SK-N-SH (cell line): ENCODE results near the gene TOR4A. TPM values are rescaled to one million over a fixed set of nuclear protein-coding genes. Genes with fewer than 3 reads are reported as not detected.

ENCODE experiments used
- CTCF ChIA-PET: fragments of 300-600, 350-600 bp; formaldehyde crosslinking; extraction: SDS; loops from one replicate; lab custom pipeline; 2021; lab: Yijun Ruan, JAX
- POLR2A ChIA-PET: fragments of 350-600 bp; sonication (Branson Sonifier 250); formaldehyde crosslinking; extraction: SDS; loops from one replicate; lab custom pipeline; 2020; ENCODE audit warnings: antibody characterized with exemption, inconsistent platforms; lab: Yijun Ruan, JAX
- DNase-seq: peaks from one replicate; pipeline ENCODE4 v3.0.0; 2012
- H2AFZ ChIP-seq: fragments of 200-600 bp; sonication (generic); 2 replicates; pipeline ENCODE4 v1.8.1; 2016; ENCODE audit warnings: antibody characterized with exemption, mild to moderate bottlenecking, low read depth
- H3F3A ChIP-seq: fragments of 200-600 bp; sonication (generic); replicated peaks from 2 replicates; pipeline ENCODE3; 2016; ENCODE audit warnings: antibody characterized with exemption, mild to moderate bottlenecking; ENCODE audit not compliant: insufficient read depth
- H3K27ac ChIP-seq, 2 experiments: fragments of 200-500 bp in 1 of 2; fragments of 200-600 bp in 1 of 2; sonication (Bioruptor generic) in 1 of 2; sonication (generic), shearing (Covaris generic) in 1 of 2; 2 replicates each; pipeline versions ENCODE4 v1.5.1 to v1.6.1; 2014 to 2016; ENCODE audit warnings: low read depth in 2 of 2, inconsistent platforms in 1 of 2, low read length in 1 of 2, mild to moderate bottlenecking in 1 of 2, mixed read lengths in 1 of 2
- H3K27me3 ChIP-seq: fragments of 200-600 bp; sonication (generic), shearing (Covaris generic); 2 replicates; pipeline ENCODE4 v1.6.1; 2016; ENCODE audit warnings: mixed run types; ENCODE audit not compliant: insufficient read depth
- H3K36me3 ChIP-seq, 2 experiments: fragments of 200-500 bp in 1 of 2; fragments of 200-600 bp in 1 of 2; sonication (Bioruptor generic) in 1 of 2; sonication (generic) in 1 of 2; replicated peaks in 1 of 2; 2 replicates each; pipeline versions ENCODE3 to v1.5.1; 2014 to 2016; ENCODE audit warnings: low read length in 1 of 2, mild to moderate bottlenecking in 1 of 2; ENCODE audit not compliant: insufficient read depth in 2 of 2, control insufficient read depth in 1 of 2
- H3K4me1 ChIP-seq, 2 experiments: fragments of 200-500 bp in 1 of 2; fragments of 200-600 bp in 1 of 2; sonication (Bioruptor generic) in 1 of 2; sonication (generic), shearing (Covaris generic) in 1 of 2; 2 replicates each; pipeline versions ENCODE4 v1.5.1 to v1.6.1; 2014 to 2016; ENCODE audit warnings: low read depth in 1 of 2, low read length in 1 of 2, mixed run types in 1 of 2; ENCODE audit not compliant: insufficient read depth in 2 of 2, control insufficient read depth in 1 of 2
- H3K4me2 ChIP-seq: fragments of 200-600 bp; sonication (generic), shearing (Covaris generic); 2 replicates; pipeline ENCODE4 v1.6.1; 2017; ENCODE audit warnings: mixed run types
- H3K4me3 ChIP-seq, 2 experiments: fragments of 200-500 bp in 1 of 2; fragments of 200-600 bp in 1 of 2; sonication (Bioruptor generic) in 1 of 2; sonication (generic), shearing (Covaris generic) in 1 of 2; 2 replicates each; pipeline versions ENCODE4 v1.5.1 to v1.8.1; 2014 to 2016; ENCODE audit warnings: low read depth in 2 of 2, inconsistent platforms in 1 of 2, low read length in 1 of 2, mild to moderate bottlenecking in 1 of 2, mixed read lengths in 1 of 2, moderate library complexity in 1 of 2
- H3K79me2 ChIP-seq: fragments of 200-600 bp; sonication (generic); 2 replicates; pipeline ENCODE4 v1.8.1; 2017; ENCODE audit warnings: mild to moderate bottlenecking; ENCODE audit not compliant: insufficient read depth
- H3K9ac ChIP-seq: fragments of 200-600 bp; sonication (generic); 2 replicates; pipeline ENCODE4 v1.6.1; 2017; ENCODE audit warnings: mixed run types
- H3K9me2 ChIP-seq: fragments of 200-600 bp; sonication (generic); 2 replicates; pipeline ENCODE4 v1.6.1; 2017; ENCODE audit warnings: mixed run types
- H3K9me3 ChIP-seq: fragments of 200-600 bp; sonication (generic); 2 replicates; pipeline ENCODE4 v1.6.1; 2017; ENCODE audit warnings: mixed run types, mild to moderate bottlenecking, moderate library complexity
- H4K20me1 ChIP-seq: fragments of 200-600 bp; sonication (generic); 2 replicates; pipeline ENCODE4 v1.6.1; 2017; ENCODE audit warnings: mild to moderate bottlenecking, mixed run types; ENCODE audit not compliant: insufficient read depth
- CHD2 ChIP-seq: fragments of 150-350 bp; IDR thresholded peaks from 2 replicates; pipeline ENCODE4 v1.6.1; 2018; ENCODE audit warnings: low read length; ENCODE audit not compliant: partially characterized antibody
- CTCF ChIP-seq: fragments of 200-600 bp; sonication (generic); IDR thresholded peaks from 2 replicates; pipeline ENCODE4 v1.6.1; 2017; ENCODE audit warnings: antibody characterized with exemption, mild to moderate bottlenecking, moderate library complexity
- EP300 ChIP-seq, 2 experiments: IDR thresholded peaks; 2 replicates each; pipeline versions ENCODE4 v1.4.0 to v1.6.1; 2012; ENCODE audit warnings: borderline replicate concordance in 1 of 2, low read depth in 1 of 2, low read length in 1 of 2
- EZH2phosphoT487 ChIP-seq: fragments of 200-600 bp; sonication (generic); IDR thresholded peaks from 2 replicates; pipeline ENCODE4 v1.6.1; 2017; ENCODE audit warnings: low read depth, mixed run types, mild to moderate bottlenecking, antibody characterized with exemption, moderate library complexity, borderline replicate concordance
- FOSL2 ChIP-seq: IDR thresholded peaks from 2 replicates; pipeline ENCODE4 v1.4.0; 2012; ENCODE audit warnings: low read depth, mild to moderate bottlenecking, moderate library complexity, borderline replicate concordance
- JUND ChIP-seq: IDR thresholded peaks from 2 replicates; pipeline ENCODE4 v1.4.0; 2012
- NFIC ChIP-seq: IDR thresholded peaks from 2 replicates; pipeline ENCODE4 v1.4.0; 2012; ENCODE audit warnings: borderline replicate concordance
- NRF1 ChIP-seq: IDR thresholded peaks from 2 replicates; pipeline ENCODE4 v1.6.1; 2012; ENCODE audit warnings: low read depth, mild to moderate bottlenecking, low read length
- RAD21 ChIP-seq: IDR thresholded peaks from 2 replicates; pipeline ENCODE4 v1.6.1; 2012; ENCODE audit warnings: mild to moderate bottlenecking, low read length
- REST ChIP-seq: IDR thresholded peaks from 2 replicates; pipeline ENCODE4 v1.6.1; 2012; ENCODE audit warnings: mild to moderate bottlenecking, low read depth, low read length, moderate library complexity
- SIN3A ChIP-seq: IDR thresholded peaks from 2 replicates; pipeline ENCODE4 v1.6.1; 2012; ENCODE audit warnings: low read depth, mild to moderate bottlenecking, low read length, moderate library complexity, borderline replicate concordance
- TCF12 ChIP-seq: IDR thresholded peaks from 2 replicates; pipeline ENCODE4 v1.4.0; 2012
- ZBTB33 ChIP-seq: IDR thresholded peaks from 2 replicates; pipeline ENCODE4 v1.4.0; 2012; ENCODE audit warnings: low read depth, borderline replicate concordance
- WGBS: methylation state at CpG from one replicate; pipeline ENCODE4 v1.1.6; 2017; ENCODE audit warnings: low lambda C conversion rate; 5-methylcytosine and 5-hydroxymethylcytosine counted together
- polyA plus RNA-seq, 3 experiments: library from polyadenylated mRNA; depleted of rRNA; stranded (reverse); fragments of >200 nt; gene quantifications; 2 replicates each; pipeline ENCODE4 v1.2.3, GENCODE V29; 2012

TOR4A gene
- polyA plus RNA-seq, 1 of the 3 experiments (the other 2 are of a cell fraction): 0.81 TPM

- H4K20me1 ChIP-seq: no peaks in the 10 kb centered on the region
- no peak overlapping the region for H3K4me2 ChIP-seq
- no peaks in the 10 kb centered on the region; a peak in 1 of 4 replicates for H3K4me1 ChIP-seq
- WGBS: 91% methylated on average over 8 of the region's 24 CpGs
- ChIA-PET CTCF (interaction anchor here (1.3 to 7.5 kb wide), 3 partner anchors 12 to 78 kb away, joined by 3 to 74 read pairs (median 9); partner anchors contain the start of gene NRARP), POLR2A (no interaction called here)
- TF ChIP-seq NFIC (no peak), CHD2 (no peak), JUND (no peak), TCF12 (no peak), RAD21 (no peak), NRF1 (no peak), EZH2phosphoT487 (no peak), SIN3A (no peak), CTCF (no peak), ZBTB33 (no peak), EP300 (IDR thresholded peaks at IDR 0.05; ENCODE audit: borderline replicate concordance in 1 of 2, low read depth in 1 of 2, low read length in 1 of 2) (no peak), REST (no peak), FOSL2 (no peak)
- H3K27me3 ChIP-seq: no peaks in the 10 kb centered on the region
- no peak overlapping the region for H3K4me3 ChIP-seq
- no peaks in the 10 kb centered on the region for H3K9me2 ChIP-seq
- H3F3A ChIP-seq: no peaks in the 10 kb centered on the region
- DNase-seq: peak; percentile 26
- no peak overlapping the region for H2AFZ ChIP-seq
- no peak overlapping the region for H3K9ac ChIP-seq
- no peak overlapping the region for H3K27ac ChIP-seq
- H3K79me2 ChIP-seq: no peaks in the 10 kb centered on the region
- H3K36me3 ChIP-seq: no peaks in the 10 kb centered on the region
- no peaks in the 10 kb centered on the region for H3K9me3 ChIP-seq
Measured at GRCh38 chr9:137313956-137314560, 36.5 kb downstream of the TOR4A start.
